ENCODE measurements around the gene KIAA0319L.

The KIAA0319L gene

DNA sequence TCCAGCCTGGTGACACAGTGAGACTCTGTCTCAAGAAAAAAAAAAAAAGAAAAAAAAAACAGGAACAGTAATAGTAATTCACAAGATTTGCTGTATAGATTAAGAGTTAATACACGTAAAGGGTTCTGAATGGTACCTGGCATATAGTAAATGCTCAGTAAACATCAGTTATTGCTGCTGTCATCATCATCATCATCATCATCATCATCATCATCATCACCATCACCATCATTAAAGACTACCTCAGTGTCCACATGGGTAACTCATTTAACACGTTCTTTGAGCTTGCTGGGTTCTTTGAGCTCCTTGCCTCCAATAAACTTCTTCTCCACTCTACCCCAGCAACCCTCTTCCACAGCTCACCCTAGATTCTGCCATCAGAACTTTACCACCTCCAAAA lies 55.0 kb downstream of the KIAA0319L start:
- TF ChIP-seq, protein P1, sequence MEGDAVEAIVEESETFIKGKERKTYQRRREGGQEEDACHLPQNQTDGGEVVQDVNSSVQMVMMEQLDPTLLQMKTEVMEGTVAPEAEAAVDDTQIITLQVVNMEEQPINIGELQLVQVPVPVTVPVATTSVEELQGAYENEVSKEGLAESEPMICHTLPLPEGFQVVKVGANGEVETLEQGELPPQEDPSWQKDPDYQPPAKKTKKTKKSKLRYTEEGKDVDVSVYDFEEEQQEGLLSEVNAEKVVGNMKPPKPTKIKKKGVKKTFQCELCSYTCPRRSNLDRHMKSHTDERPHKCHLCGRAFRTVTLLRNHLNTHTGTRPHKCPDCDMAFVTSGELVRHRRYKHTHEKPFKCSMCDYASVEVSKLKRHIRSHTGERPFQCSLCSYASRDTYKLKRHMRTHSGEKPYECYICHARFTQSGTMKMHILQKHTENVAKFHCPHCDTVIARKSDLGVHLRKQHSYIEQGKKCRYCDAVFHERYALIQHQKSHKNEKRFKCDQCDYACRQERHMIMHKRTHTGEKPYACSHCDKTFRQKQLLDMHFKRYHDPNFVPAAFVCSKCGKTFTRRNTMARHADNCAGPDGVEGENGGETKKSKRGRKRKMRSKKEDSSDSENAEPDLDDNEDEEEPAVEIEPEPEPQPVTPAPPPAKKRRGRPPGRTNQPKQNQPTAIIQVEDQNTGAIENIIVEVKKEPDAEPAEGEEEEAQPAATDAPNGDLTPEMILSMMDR (IDR thresholded peaks at IDR 0.05; ENCODE audit: control extremely low read depth, extremely low read depth, low read depth, missing control alignments) = no peak
- CTCF ChIA-PET = interaction anchor here (1.1 kb wide), 1 partner anchor 38 kb away, joined by 3 read pairs; no protein-coding TSS in a partner anchor
- POLR2A ChIA-PET = interaction anchor here (0.6 kb wide), 1 partner anchor 357 kb away, joined by 3 read pairs; no protein-coding TSS in a partner anchor
- no peak for DNase-seq (ENCODE audit: extremely low spot score)

DNA sequence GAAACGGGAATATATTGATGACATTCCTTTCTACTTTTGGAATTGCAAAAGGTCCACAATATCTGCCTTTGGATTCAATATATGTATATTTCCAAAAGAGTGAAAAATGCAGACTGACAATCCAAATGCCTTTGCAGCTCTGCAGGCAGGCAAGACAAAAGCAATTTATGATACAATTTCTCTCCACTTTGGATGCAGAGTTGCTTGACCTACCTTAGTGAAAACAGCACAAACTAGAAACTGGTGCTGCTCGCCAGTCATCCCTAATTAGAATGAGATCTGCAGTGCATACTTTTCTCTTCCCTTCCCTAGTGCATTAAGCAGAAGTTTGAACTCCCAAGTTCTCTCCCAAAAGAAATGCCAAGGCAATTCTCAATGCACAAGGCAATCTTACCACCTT lies 56.8 kb downstream of the KIAA0319L start:
- TF ChIP-seq, protein P1 (IDR thresholded peaks at IDR 0.05; ENCODE audit: control extremely low read depth, extremely low read depth, low read depth, missing control alignments) = no peak
- ChIA-PET CTCF (interaction anchor here (1.2 kb wide), 2 partner anchors 15 to 48 kb away, joined by 3 read pairs; no protein-coding TSS in a partner anchor), POLR2A (no interaction called here)
- no peak for DNase-seq (ENCODE audit: extremely low spot score)

DNA sequence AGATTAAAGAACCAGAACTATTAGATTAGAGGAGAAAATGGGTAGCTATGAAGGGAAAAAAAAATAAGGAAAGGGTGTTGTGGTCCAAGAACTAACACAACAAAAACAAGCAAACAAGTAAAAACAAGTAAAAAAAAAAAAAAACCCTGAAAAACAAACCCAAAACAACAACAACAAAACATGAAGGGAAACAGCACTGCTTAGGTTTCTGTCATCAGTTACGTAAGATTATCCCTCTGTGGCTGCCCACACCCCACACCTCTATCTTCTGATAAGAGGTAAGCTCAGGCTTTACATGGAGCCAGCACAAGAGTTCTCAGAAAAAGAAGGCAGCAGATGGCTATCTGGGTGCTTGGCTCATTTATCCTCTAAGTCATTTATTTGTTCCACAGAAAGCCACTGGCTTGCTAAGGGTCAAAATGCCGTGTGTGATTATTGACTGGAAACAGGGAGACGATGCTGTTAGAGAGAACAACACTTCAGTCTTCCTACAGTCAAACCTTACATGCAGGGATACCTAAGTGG lies 57.5 kb downstream of the KIAA0319L start:
- CTCF ChIA-PET = interaction anchor here (0.7 to 1.4 kb wide), 4 partner anchors 11 to 65 kb away, joined by 3 to 6 read pairs (median 4); no protein-coding TSS in a partner anchor
- DNase-seq (ENCODE audit: extremely low spot score) = no peak
- POLR2A ChIA-PET = interaction anchor here (0.5 kb wide), 1 partner anchor 316 kb away, joined by 3 read pairs; no protein-coding TSS in a partner anchor
- TF ChIP-seq, protein P1 (IDR thresholded peaks at IDR 0.05; ENCODE audit: control extremely low read depth, extremely low read depth, low read depth, missing control alignments) = no peak

DNA sequence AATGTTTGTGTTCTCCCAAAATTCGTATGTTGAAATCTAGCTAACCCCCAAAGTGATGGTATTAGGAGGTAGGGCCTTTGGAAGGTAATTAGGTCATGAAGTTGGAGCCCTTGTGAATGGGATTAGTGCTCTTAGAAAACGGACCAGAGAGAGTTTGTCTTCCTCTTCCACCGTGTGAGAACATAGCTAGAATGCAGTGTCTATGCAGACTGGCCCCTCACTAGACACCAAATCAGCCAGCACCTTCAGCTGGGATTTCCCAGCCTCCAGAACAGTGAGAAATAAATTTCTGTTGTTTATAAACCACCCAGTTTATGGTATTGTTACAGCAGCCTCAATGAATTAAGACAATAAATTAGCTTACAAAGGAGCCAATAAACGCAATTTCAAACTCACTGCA lies 58.0 kb downstream of the KIAA0319L start:
- TF ChIP-seq, protein P1 (IDR thresholded peaks at IDR 0.05; ENCODE audit: control extremely low read depth, extremely low read depth, low read depth, missing control alignments) = no peak
- ChIA-PET POLR2A (interaction anchor here (0.5 kb wide), 1 partner anchor 316 kb away, joined by 3 read pairs; no protein-coding TSS in a partner anchor), CTCF (interaction anchor here (0.7 to 1.4 kb wide), 4 partner anchors 12 to 66 kb away, joined by 3 to 6 read pairs (median 4); no protein-coding TSS in a partner anchor)
- no peak for DNase-seq (ENCODE audit: extremely low spot score)

DNA sequence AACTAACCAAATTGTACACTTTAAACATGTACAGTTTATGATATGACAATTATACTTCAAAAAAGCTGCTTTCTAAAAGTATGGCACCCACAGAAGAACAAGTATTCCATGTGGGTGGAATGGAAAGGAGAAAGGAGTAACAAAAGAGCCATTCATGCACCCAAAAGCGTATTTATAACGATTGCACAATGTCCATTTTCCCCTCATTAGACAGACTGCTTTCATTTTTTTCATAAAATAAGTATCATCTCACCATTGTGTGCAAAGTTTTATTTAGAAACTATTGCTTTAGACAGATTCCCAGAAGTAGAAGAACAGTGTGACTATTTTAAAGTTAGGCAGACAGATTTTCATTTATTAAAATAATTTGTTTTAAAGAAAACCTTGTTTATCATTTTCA lies 59.6 kb downstream of the KIAA0319L start:
- ChIA-PET CTCF (no interaction called here), POLR2A (no interaction called here)
- DNase-seq (ENCODE audit: extremely low spot score) = no peak
- TF ChIP-seq, protein P1 (IDR thresholded peaks at IDR 0.05; ENCODE audit: control extremely low read depth, extremely low read depth, low read depth, missing control alignments) = no peak

DNA sequence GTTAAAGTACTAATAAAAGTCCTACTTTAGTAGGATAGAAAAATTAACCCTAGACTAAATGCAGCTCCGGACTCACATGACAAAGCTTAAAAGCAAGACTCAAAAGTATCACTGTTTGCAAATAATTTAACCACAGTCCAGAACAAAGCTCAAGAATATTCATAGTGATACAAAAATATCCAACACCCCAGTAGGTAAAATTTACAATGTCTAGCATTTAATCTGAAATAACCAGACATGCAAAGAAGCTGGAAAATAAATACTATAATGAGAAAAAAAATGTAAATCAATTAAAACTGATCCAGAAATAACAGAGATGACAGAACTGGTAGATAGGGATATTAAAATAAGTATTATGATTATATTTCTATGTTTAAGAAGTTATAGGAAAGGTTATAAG lies 67.0 kb downstream of the KIAA0319L start:
- TF ChIP-seq, protein P1 (IDR thresholded peaks at IDR 0.05; ENCODE audit: control extremely low read depth, extremely low read depth, low read depth, missing control alignments) = no peak
- no peak for DNase-seq (ENCODE audit: extremely low spot score)
- CTCF ChIA-PET = interaction anchor here (1.0 to 2.7 kb wide), 2 partner anchors 34 to 39 kb away, joined by 3 to 8 read pairs; no protein-coding TSS in a partner anchor
- POLR2A ChIA-PET = no interaction called here

All from GM10248 (cell line).